Stimulated activated naive CD8-positive, alpha-beta T cell treated with anti-CD3 and anti-CD28 coated beads, Interleukin-15, Interleukin-2, amounts not matched to agents 100 ng/mL and 50 ng/mL, for 24 hours (primary cell): ENCODE data around the gene ARHGAP18.

ENCODE experiments used
- H3K27ac Mint-ChIP-seq: one replicate; pipeline ENCODE4 v1.8.0; 2021; ENCODE audit warnings: mild to moderate bottlenecking, mixed read lengths
- H3K27me3 Mint-ChIP-seq: one replicate; pipeline ENCODE4 v1.8.0; 2021; ENCODE audit warnings: mixed read lengths
- H3K36me3 Mint-ChIP-seq: one replicate; pipeline ENCODE4 v1.8.0; 2021; ENCODE audit warnings: low read depth, mixed read lengths
- H3K4me1 Mint-ChIP-seq: one replicate; pipeline ENCODE4 v1.8.0; 2021; ENCODE audit warnings: low read depth, mixed read lengths
- H3K4me3 Mint-ChIP-seq: one replicate; pipeline ENCODE4 v1.8.0; 2021; ENCODE audit warnings: mild to moderate bottlenecking, mixed read lengths
- H3K9me3 Mint-ChIP-seq: one replicate; pipeline ENCODE4 v1.8.0; 2021; ENCODE audit warnings: mixed read lengths

ARHGAP18 gene

GRCh38 chr6:129707882-129708495, 2.0 kb downstream of the ARHGAP18 start:
- H3K9me3 Mint-ChIP-seq, result no peaks in the 10 kb centered on the region
- H3K4me3 Mint-ChIP-seq, result no peak overlapping the region
- no peaks in the 10 kb centered on the region for H3K36me3 Mint-ChIP-seq
- no peak overlapping the region for H3K27ac Mint-ChIP-seq
- peaks cover 32% of the 10 kb centered on the region for H3K4me1 Mint-ChIP-seq
- H3K27me3 Mint-ChIP-seq, result peaks cover 5% of the 10 kb centered on the region

GRCh38 chr6:129707028-129707427, 2.9 kb downstream of the ARHGAP18 start:
- H3K36me3 Mint-ChIP-seq, result no peaks in the 10 kb centered on the region
- no peak overlapping the region for H3K4me3 Mint-ChIP-seq
- H3K4me1 Mint-ChIP-seq, result peaks cover 32% of the 10 kb centered on the region

GRCh38 chr6:129705212-129705611, 4.8 kb downstream of the ARHGAP18 start:
- Mint-ChIP-seq H3K27ac (no peak overlapping the region), H3K4me3 (no peak overlapping the region), H3K9me3 (no peaks in the 10 kb centered on the region), H3K36me3 (no peaks in the 10 kb centered on the region), H3K4me1 (peaks cover 30% of the 10 kb centered on the region), H3K27me3 (no peaks in the 10 kb centered on the region)

More at GRCh38 chr6:129707028-129707427, 2.9 kb downstream of the ARHGAP18 start:
- Mint-ChIP-seq H3K27me3 (peaks cover 5% of the 10 kb centered on the region), H3K27ac (no peak overlapping the region), H3K9me3 (no peaks in the 10 kb centered on the region)

- H3K9me3 Mint-ChIP-seq, result no peaks in the 10 kb centered on the region
- H3K4me1 Mint-ChIP-seq, result peaks cover 26% of the 10 kb centered on the region
- no peak overlapping the region for H3K4me3 Mint-ChIP-seq
- no peaks in the 10 kb centered on the region for H3K36me3 Mint-ChIP-seq
- H3K27me3 Mint-ChIP-seq, result no peaks in the 10 kb centered on the region
- H3K27ac Mint-ChIP-seq, result no peak overlapping the region
These were observed 5.3 kb downstream of the ARHGAP18 start for GRCh38 chr6:129704708-129705107.

DNA sequence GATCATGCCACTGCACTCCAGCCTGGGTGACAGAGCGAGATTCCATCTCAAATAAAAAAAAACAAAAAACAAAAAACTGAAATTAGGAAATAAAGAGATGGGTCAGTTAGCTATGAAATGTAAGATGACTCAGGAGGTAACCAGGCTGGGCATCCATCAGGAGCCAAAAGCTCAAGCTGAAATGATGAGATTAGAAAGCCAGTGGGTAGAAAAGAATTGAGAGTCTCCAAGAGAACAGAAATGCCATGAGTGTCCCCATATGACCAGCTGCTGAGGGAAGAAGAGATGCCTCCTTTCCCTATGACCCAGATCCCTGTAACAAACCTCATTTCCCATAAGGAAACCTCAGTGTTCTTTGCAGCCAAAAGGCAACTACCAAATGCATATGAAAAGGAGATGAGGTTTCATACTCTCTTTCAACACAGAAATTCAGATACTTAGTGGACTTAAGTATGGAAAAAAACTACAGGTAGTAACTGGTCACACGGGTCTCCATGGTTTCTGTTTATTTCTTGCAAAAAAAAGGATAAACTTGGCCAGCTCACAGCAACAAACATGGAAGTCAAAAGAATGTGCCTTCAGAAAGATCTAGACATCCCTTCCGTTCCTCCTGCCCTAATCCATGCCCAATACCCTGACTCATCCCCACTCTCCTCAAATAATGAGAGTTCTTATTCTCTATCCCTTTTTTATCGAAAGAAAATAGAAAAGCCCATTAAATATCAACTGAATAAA, 8.1 kb downstream of the ARHGAP18 start:
- Mint-ChIP-seq H3K9me3 (no peaks in the 10 kb centered on the region), H3K36me3 (no peaks in the 10 kb centered on the region), H3K27ac (no peak overlapping the region), H3K4me3 (no peak overlapping the region), H3K27me3 (no peaks in the 10 kb centered on the region), H3K4me1 (peaks cover 11% of the 10 kb centered on the region)

DNA sequence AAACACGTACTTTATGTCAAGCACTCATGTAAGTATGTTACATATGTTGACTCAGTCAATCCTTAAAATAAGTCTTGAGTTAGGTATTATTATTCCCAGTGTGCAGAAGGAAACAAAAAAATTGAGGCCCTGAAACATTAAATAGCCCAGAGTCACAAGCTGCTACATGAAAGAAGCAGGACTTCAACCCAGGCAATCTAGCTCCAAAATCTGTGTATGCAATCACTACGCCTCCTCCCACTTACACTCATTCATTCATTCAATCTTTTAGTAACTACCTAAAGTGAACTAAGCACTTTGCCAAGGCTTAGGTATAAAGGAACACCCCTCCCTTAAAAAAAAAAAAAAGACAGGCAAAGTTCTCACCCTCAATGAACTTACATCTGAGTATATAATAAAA, 9.3 kb downstream of the ARHGAP18 start:
- Mint-ChIP-seq H3K36me3 (no peaks in the 10 kb centered on the region), H3K27ac (no peak overlapping the region), H3K4me3 (no peak overlapping the region), H3K4me1 (peaks cover 23% of the 10 kb centered on the region), H3K9me3 (no peaks in the 10 kb centered on the region), H3K27me3 (no peaks in the 10 kb centered on the region)

GRCh38 chr6:129699659-129700058, 10.3 kb downstream of the ARHGAP18 start:
- Mint-ChIP-seq H3K4me3 (no peak overlapping the region), H3K27ac (no peak overlapping the region), H3K27me3 (no peaks in the 10 kb centered on the region), H3K36me3 (no peaks in the 10 kb centered on the region), H3K4me1 (peaks cover 31% of the 10 kb centered on the region), H3K9me3 (no peaks in the 10 kb centered on the region)

- peaks cover 31% of the 10 kb centered on the region for H3K4me1 Mint-ChIP-seq
These were observed 11.5 kb downstream of the ARHGAP18 start for GRCh38 chr6:129698430-129698829.

GRCh38 chr6:129697788-129698187, 12.2 kb downstream of the ARHGAP18 start:
- no peaks in the 10 kb centered on the region for H3K36me3 Mint-ChIP-seq
- no peaks in the 10 kb centered on the region for H3K9me3 Mint-ChIP-seq
- H3K4me3 Mint-ChIP-seq, result no peak overlapping the region
- H3K27ac Mint-ChIP-seq, result no peak overlapping the region
- peaks cover 31% of the 10 kb centered on the region for H3K4me1 Mint-ChIP-seq
- H3K27me3 Mint-ChIP-seq, result no peaks in the 10 kb centered on the region

More at GRCh38 chr6:129698430-129698829, 11.5 kb downstream of the ARHGAP18 start:
- Mint-ChIP-seq H3K36me3 (no peaks in the 10 kb centered on the region), H3K27me3 (no peaks in the 10 kb centered on the region), H3K27ac (no peak overlapping the region), H3K9me3 (no peaks in the 10 kb centered on the region), H3K4me3 (no peak overlapping the region)

DNA sequence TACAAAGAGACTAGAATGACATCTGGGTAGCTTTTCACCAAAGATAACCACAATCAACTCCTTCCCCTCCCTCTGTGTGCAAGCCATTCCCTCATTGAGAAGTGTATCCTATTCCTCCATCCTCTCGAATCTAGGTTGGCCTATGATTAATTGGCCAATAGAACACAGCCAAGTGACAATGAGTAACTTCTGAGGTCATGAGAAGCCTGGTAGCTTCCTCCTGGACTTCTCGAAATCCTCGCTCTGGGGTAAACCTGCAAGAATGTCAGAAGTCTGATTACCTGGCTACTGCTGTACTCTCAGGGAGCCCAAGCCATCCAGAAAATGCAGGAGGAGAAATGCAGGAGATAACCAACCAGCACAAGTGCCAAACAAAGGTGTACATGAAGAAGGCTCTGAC, 13.1 kb downstream of the ARHGAP18 start:
- Mint-ChIP-seq H3K27me3 (no peaks in the 10 kb centered on the region), H3K4me3 (no peak overlapping the region), H3K4me1 (peaks cover 31% of the 10 kb centered on the region), H3K36me3 (no peaks in the 10 kb centered on the region), H3K27ac (no peak overlapping the region), H3K9me3 (no peaks in the 10 kb centered on the region)

GRCh38 chr6:129696028-129696418, 14.0 kb downstream of the ARHGAP18 start:
- Mint-ChIP-seq H3K9me3 (no peaks in the 10 kb centered on the region), H3K36me3 (no peaks in the 10 kb centered on the region), H3K27ac (peak overlapping the region; percentile 74), H3K27me3 (no peaks in the 10 kb centered on the region), H3K4me1 (peaks cover 35% of the 10 kb centered on the region), H3K4me3 (peak overlapping the region; percentile 17)

DNA sequence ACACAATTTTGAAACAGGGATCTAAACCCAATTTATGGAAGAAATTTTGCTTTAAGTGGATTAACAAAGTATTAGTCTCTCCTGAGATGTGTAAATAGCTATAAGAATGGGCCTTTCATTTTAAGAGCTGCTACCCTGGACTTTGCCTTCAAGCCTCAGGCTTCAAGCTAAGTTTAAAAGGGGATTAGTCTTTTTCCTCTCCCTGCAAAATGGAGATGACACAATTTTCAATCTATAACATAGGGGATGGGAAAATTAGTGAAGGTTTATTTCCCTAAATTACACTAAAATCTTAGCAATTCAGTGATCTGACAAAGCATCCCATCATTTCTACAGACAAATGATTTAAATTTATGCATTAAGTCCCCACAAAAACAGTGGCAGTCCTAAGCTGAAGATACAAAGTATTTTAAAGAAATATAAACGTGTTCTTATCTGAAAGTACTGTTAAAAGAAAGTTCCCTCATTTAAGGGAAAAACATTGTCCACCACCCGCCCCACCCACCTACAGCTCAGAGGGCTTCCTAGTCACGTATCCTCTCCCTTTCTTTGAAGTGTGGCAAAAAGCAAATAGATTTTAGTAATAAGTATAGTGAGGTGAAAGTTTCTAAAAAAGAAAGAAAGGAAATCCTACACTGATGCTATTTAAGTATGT, 14.5 kb downstream of the ARHGAP18 start:
- Mint-ChIP-seq H3K27ac (peak overlapping the region; percentile 74), H3K27me3 (no peaks in the 10 kb centered on the region), H3K9me3 (no peaks in the 10 kb centered on the region), H3K4me1 (peaks cover 35% of the 10 kb centered on the region), H3K4me3 (peak overlapping the region; percentile 17), H3K36me3 (no peaks in the 10 kb centered on the region)

DNA sequence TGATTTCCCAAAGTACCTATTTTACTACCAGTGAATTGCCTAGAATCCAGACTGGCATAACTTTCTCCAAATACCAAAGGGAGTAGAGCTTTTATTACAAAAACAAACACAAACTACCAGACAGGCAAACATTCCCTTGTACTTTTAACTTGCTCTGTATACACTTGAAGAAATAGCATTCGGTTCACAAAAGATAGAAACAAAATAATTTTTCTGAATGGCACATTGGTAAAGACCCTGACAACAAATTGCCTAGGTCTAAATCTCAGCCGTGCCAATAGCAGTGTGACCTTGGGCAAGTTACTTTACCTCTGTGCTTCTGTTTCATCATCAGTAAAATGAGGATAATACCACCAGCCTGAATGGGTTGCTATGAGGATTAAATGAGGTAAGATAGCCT, 15.9 kb downstream of the ARHGAP18 start:
- Mint-ChIP-seq H3K4me3 (no peak overlapping the region), H3K36me3 (no peaks in the 10 kb centered on the region), H3K27me3 (no peaks in the 10 kb centered on the region), H3K27ac (no peak overlapping the region), H3K4me1 (peaks cover 32% of the 10 kb centered on the region), H3K9me3 (no peaks in the 10 kb centered on the region)

- H3K27ac Mint-ChIP-seq, result peak overlapping the region; percentile 27
- no peaks in the 10 kb centered on the region for H3K27me3 Mint-ChIP-seq
- H3K9me3 Mint-ChIP-seq, result no peaks in the 10 kb centered on the region
- no peak overlapping the region for H3K4me3 Mint-ChIP-seq
- H3K36me3 Mint-ChIP-seq, result no peaks in the 10 kb centered on the region
- H3K4me1 Mint-ChIP-seq, result peaks cover 39% of the 10 kb centered on the region
These were observed 17.5 kb downstream of the ARHGAP18 start for GRCh38 chr6:129692467-129692866.

DNA sequence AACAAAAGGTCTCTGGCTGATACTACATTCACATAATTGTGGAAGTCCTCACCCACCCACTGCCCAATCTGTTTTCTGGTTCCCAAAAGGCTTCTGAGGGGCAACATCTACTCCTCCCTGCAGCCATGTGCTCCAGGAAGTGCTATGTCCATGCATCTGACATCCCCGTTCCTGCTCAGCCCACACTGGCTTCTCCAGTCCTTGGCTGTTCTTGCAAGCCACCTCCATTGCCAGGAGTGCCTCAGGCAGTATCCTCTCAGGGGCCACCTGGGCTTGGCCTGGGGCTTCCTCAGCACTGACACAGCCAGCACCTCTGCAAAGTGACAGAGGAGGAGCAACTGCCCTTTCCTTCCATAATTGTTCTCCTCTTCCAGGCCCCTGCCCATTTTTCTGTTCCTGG, 18.3 kb downstream of the ARHGAP18 start:
- Mint-ChIP-seq H3K27me3 (no peaks in the 10 kb centered on the region), H3K27ac (no peak overlapping the region), H3K4me3 (no peak overlapping the region), H3K4me1 (peaks cover 41% of the 10 kb centered on the region), H3K36me3 (no peaks in the 10 kb centered on the region), H3K9me3 (no peaks in the 10 kb centered on the region)
